GM18511 (cell line): ENCODE measurements around the gene MYOD1.

Experiments used
- ATAC-seq: cut with Tn5 transposase; IDR thresholded peaks from one replicate; pipeline ENCODE4 v1.9.1; 2021; ENCODE audit warnings: mild to moderate bottlenecking, moderate library complexity; ENCODE audit not compliant: unreplicated experiment

MYOD1 gene

GRCh38 chr11:17733261-17733660 lies 13.9 kb downstream of the MYOD1 start:
- ATAC-seq: no peak

GRCh38 chr11:17734418-17734911 lies 15.1 kb downstream of the MYOD1 start, which contains the start of gene KCNC1:
Gene KCNC1, plus strand, starts transcription at chr11:17734781. Its CDS starts 1,222 bp downstream, at chr11:17736003.
- ATAC-seq: no peak

GRCh38 chr11:17734986-17735817 lies 15.8 kb downstream of the MYOD1 start:
- ATAC-seq: peak; percentile 52

GRCh38 chr11:17735818-17736578 lies 16.6 kb downstream of the MYOD1 start:
- ATAC-seq: no peak

GRCh38 chr11:17736579-17736893 lies 17.2 kb downstream of the MYOD1 start:
- ATAC-seq: no peak

GRCh38 chr11:17736930-17737817 lies 17.8 kb downstream of the MYOD1 start:
- ATAC-seq: no peak

GRCh38 chr11:17738151-17738973 lies 19.0 kb downstream of the MYOD1 start:
- ATAC-seq: no peak

GRCh38 chr11:17739945-17740338 lies 20.6 kb downstream of the MYOD1 start:
- no peak for ATAC-seq

GRCh38 chr11:17740649-17741235 lies 21.4 kb downstream of the MYOD1 start:
- ATAC-seq: no peak

GRCh38 chr11:17741487-17741886 lies 22.1 kb downstream of the MYOD1 start:
- no peak for ATAC-seq

GRCh38 chr11:17742019-17742418 lies 22.6 kb downstream of the MYOD1 start:
- ATAC-seq: no peak

GRCh38 chr11:17743026-17743807 lies 23.8 kb downstream of the MYOD1 start:
- ATAC-seq: no peak

GRCh38 chr11:17743808-17744119 lies 24.4 kb downstream of the MYOD1 start:
- no peak for ATAC-seq

GRCh38 chr11:17744151-17744940 lies 25.0 kb downstream of the MYOD1 start:
- no peak for ATAC-seq

GRCh38 chr11:17745023-17745772 lies 25.8 kb downstream of the MYOD1 start:
- ATAC-seq: no peak

- no peak for ATAC-seq
These were observed 26.7 kb downstream of the MYOD1 start for GRCh38 chr11:17746096-17746495.

GRCh38 chr11:17747131-17747955 lies 28.0 kb downstream of the MYOD1 start:
- ATAC-seq: no peak
